NCI-H2107 (cell line): ENCODE results near the gene FAM210B.
A peak's percentile ranks its signal among the peaks of the same experiment; 100 is the strongest.
"Not testable (repeated sequence)": the region's sequence is repeated elsewhere in the genome, so short reads cannot be mapped to it uniquely, and the experiment has no call there.

Experiments used
- DNase-seq: peaks from one replicate; lab custom pipeline; 2025; lab: John Stamatoyannopoulos, UW

FAM210B gene

GRCh38 chr20:56358600-56359211 is at the start of gene FAM210B:
TSS of gene FAM210B (plus strand) at chr20:56358974. CDS start at chr20:56359006, 32 bp downstream.
- peak; percentile 60 for DNase-seq

GRCh38 chr20:56316051-56316450 is 42.7 kb upstream of the FAM210B start:
- DNase-seq = no peak

- no peak for DNase-seq
Observed at GRCh38 chr20:56316483-56316882, 42.3 kb upstream of the FAM210B start.

- DNase-seq = no peak
Observed at GRCh38 chr20:56322681-56323080, 36.1 kb upstream of the FAM210B start.

GRCh38 chr20:56323206-56323605 is 35.6 kb upstream of the FAM210B start:
- no peak for DNase-seq

- no peak for DNase-seq
Observed at GRCh38 chr20:56323656-56324055, 35.1 kb upstream of the FAM210B start.

GRCh38 chr20:56324806-56325205 is 34.0 kb upstream of the FAM210B start:
- no peak for DNase-seq

GRCh38 chr20:56328861-56329260 is 29.9 kb upstream of the FAM210B start:
- no peak for DNase-seq

GRCh38 chr20:56336709-56337108 is 22.1 kb upstream of the FAM210B start:
- DNase-seq = not testable (repeated sequence)

GRCh38 chr20:56342783-56343182 is 16.0 kb upstream of the FAM210B start:
- DNase-seq = no peak

GRCh38 chr20:56343861-56344381 is 14.9 kb upstream of the FAM210B start:
- DNase-seq = no peak

GRCh38 chr20:56345911-56346310 is 12.9 kb upstream of the FAM210B start:
- DNase-seq = no peak

GRCh38 chr20:56347628-56348304 is 11.0 kb upstream of the FAM210B start:
- no peak for DNase-seq

- no peak for DNase-seq
Observed at GRCh38 chr20:56348305-56348693, 10.5 kb upstream of the FAM210B start.

- DNase-seq = no peak
Observed at GRCh38 chr20:56348746-56349145, 10.0 kb upstream of the FAM210B start.

GRCh38 chr20:56350842-56351241 is 7.9 kb upstream of the FAM210B start:
- DNase-seq = no peak

GRCh38 chr20:56352345-56353055 is 6.3 kb upstream of the FAM210B start:
- no peak for DNase-seq

- no peak for DNase-seq
Observed at GRCh38 chr20:56353356-56353755, 5.4 kb upstream of the FAM210B start.

GRCh38 chr20:56358070-56358469 is 704 bp upstream of the FAM210B start:
- DNase-seq = no peak

GRCh38 chr20:56359212-56360132 is 698 bp downstream of the FAM210B start:
- peak; percentile 20 for DNase-seq

- no peak for DNase-seq
Observed at GRCh38 chr20:56360133-56360907, 1.5 kb downstream of the FAM210B start.
